Mesenchymal stem cell (in vitro differentiated cells and primary cell): ENCODE results near the gene SMG1.
"Not testable (repeated sequence)": the region's sequence is repeated elsewhere in the genome, so short reads cannot be mapped to it uniquely, and the experiment has no call there.

Experiments used
- DNase-seq: peaks from one replicate; pipeline ENCODE4 v3.0.0-alpha.2; 2013
- H2AFZ ChIP-seq: one replicate; pipeline ENCODE4 v1.6.1; 2013; ENCODE audit warnings: low read depth, mild to moderate bottlenecking, control low read depth, inconsistent platforms, low read length, moderate library complexity
- H2AK5ac ChIP-seq: 2 replicates; pipeline ENCODE4 v1.6.1; 2013; ENCODE audit warnings: low read length, moderate library complexity, mild to moderate bottlenecking, inconsistent platforms; ENCODE audit not compliant: severe bottlenecking
- H2BK120ac ChIP-seq: one replicate; pipeline ENCODE4 v1.6.1; 2013; ENCODE audit warnings: low read depth, mild to moderate bottlenecking, inconsistent platforms, low read length, moderate library complexity
- H2BK12ac ChIP-seq, 2 experiments: one replicate each; pipeline ENCODE4 v1.6.1; 2013; ENCODE audit warnings: inconsistent platforms in 2 of 2, low read length in 2 of 2, mild to moderate bottlenecking in 2 of 2, moderate library complexity in 2 of 2, control low read depth in 1 of 2
- H2BK15ac ChIP-seq: one replicate; pipeline ENCODE4 v1.6.1; 2013; ENCODE audit warnings: mild to moderate bottlenecking, low read depth, inconsistent platforms; ENCODE audit not compliant: poor library complexity, severe bottlenecking
- H2BK5ac ChIP-seq: 2 replicates; pipeline ENCODE4 v1.6.1; 2013; ENCODE audit warnings: low read depth, mild to moderate bottlenecking, low read length, control low read depth, inconsistent platforms; ENCODE audit not compliant: poor library complexity, severe bottlenecking
- H3K14ac ChIP-seq, 2 experiments: one replicate each; pipeline ENCODE4 v1.6.1; 2013; ENCODE audit warnings: inconsistent platforms in 2 of 2, low read length in 2 of 2, control low read depth in 1 of 2, mild to moderate bottlenecking in 1 of 2, moderate library complexity in 1 of 2
- H3K18ac ChIP-seq, 2 experiments: one replicate each; pipeline ENCODE4 v1.6.1; 2013; ENCODE audit warnings: inconsistent platforms in 2 of 2, low read length in 2 of 2, control low read depth in 1 of 2, low read depth in 1 of 2, mild to moderate bottlenecking in 1 of 2
- H3K23ac ChIP-seq, 2 experiments: one replicate each; pipeline ENCODE4 v1.6.1; 2013; ENCODE audit warnings: inconsistent platforms in 2 of 2, low read length in 2 of 2, mild to moderate bottlenecking in 2 of 2, moderate library complexity in 2 of 2, control low read depth in 1 of 2
- H3K27ac ChIP-seq: 2 replicates; pipeline ENCODE4 v1.5.1; 2013; ENCODE audit warnings: mild to moderate bottlenecking, moderate library complexity, low read length, control low read depth, inconsistent platforms; ENCODE audit not compliant: poor library complexity, severe bottlenecking
- H3K27me3 ChIP-seq, 2 experiments: 2 replicates each; pipeline versions ENCODE4 v1.6.1 to v1.7.0; 2013; ENCODE audit warnings: low read length in 2 of 2, mild to moderate bottlenecking in 2 of 2, moderate library complexity in 2 of 2, control low read depth in 1 of 2, inconsistent platforms in 1 of 2; ENCODE audit not compliant: control insufficient read depth in 1 of 2, insufficient read depth in 1 of 2
- H3K36me3 ChIP-seq, 2 experiments: 2 replicates each; pipeline versions ENCODE4 v1.6.1 to v1.7.0; 2013; ENCODE audit warnings: low read length in 2 of 2, control low read depth in 1 of 2, inconsistent platforms in 1 of 2, low read depth in 1 of 2, mild to moderate bottlenecking in 1 of 2; ENCODE audit not compliant: insufficient read depth in 2 of 2, control insufficient read depth in 1 of 2
- H3K4ac ChIP-seq, 2 experiments: one replicate each; pipeline ENCODE4 v1.6.1; 2013; ENCODE audit warnings: inconsistent platforms in 2 of 2, low read length in 2 of 2, mild to moderate bottlenecking in 2 of 2, moderate library complexity in 2 of 2, control low read depth in 1 of 2, low read depth in 1 of 2
- H3K4me1 ChIP-seq: 2 replicates; pipeline ENCODE4 v1.6.1; 2013; ENCODE audit warnings: low read depth, low read length, control low read depth; ENCODE audit not compliant: control insufficient read depth, insufficient read depth
- H3K4me2 ChIP-seq: 2 replicates; pipeline ENCODE4 v1.6.1; 2013; ENCODE audit warnings: low read length, mild to moderate bottlenecking, inconsistent platforms; ENCODE audit not compliant: poor library complexity, severe bottlenecking
- H3K4me3 ChIP-seq, 2 experiments: 2 replicates each; pipeline versions ENCODE4 v1.5.1 to v1.7.0; 2013; ENCODE audit warnings: low read length in 2 of 2, mild to moderate bottlenecking in 2 of 2, control low read depth in 1 of 2, low read depth in 1 of 2; ENCODE audit not compliant: insufficient read depth in 1 of 2
- H3K79me1 ChIP-seq: replicated peaks from 2 replicates; pipeline ENCODE4 v1.6.1; 2013; ENCODE audit warnings: mild to moderate bottlenecking, control low read depth, low read length, inconsistent platforms; ENCODE audit not compliant: poor library complexity, severe bottlenecking
- H3K9ac ChIP-seq: 2 replicates; pipeline ENCODE4 v1.7.0; 2013; ENCODE audit warnings: mild to moderate bottlenecking, low read length, moderate library complexity
- H3K9me3 ChIP-seq: 2 replicates; pipeline ENCODE4 v1.7.0; 2013; ENCODE audit warnings: mild to moderate bottlenecking, low read length; ENCODE audit not compliant: control insufficient read depth
- H4K8ac ChIP-seq: one replicate; pipeline ENCODE4 v1.6.1; 2013; ENCODE audit warnings: inconsistent platforms, mild to moderate bottlenecking, low read length, moderate library complexity
- H4K91ac ChIP-seq: one replicate; pipeline ENCODE4 v1.6.1; 2013; ENCODE audit warnings: mild to moderate bottlenecking, low read length, inconsistent platforms
- WGBS: methylation state at CpG from one replicate; pipeline ENCODE4 v1.1.7; 2013; ENCODE audit warnings: mixed read lengths; 5-methylcytosine and 5-hydroxymethylcytosine counted together

The SMG1 gene

GRCh38 chr16:18909585-18909984 is 16.6 kb downstream of the SMG1 start:
- H3K4me1 ChIP-seq, H2BK5ac ChIP-seq, H3K79me1 ChIP-seq, H3K27me3 ChIP-seq, H3K9ac ChIP-seq, H2BK12ac ChIP-seq, H2AK5ac ChIP-seq, H3K36me3 ChIP-seq, H4K8ac ChIP-seq, H3K14ac ChIP-seq, H3K27ac ChIP-seq, H3K18ac ChIP-seq, DNase-seq, H2BK15ac ChIP-seq, H3K4ac ChIP-seq, H3K9me3 ChIP-seq, H2BK120ac ChIP-seq, H4K91ac ChIP-seq, H3K4me3 ChIP-seq, H3K4me2 ChIP-seq, H3K23ac ChIP-seq, H2AFZ ChIP-seq: not testable (repeated sequence)
- no CpG with 5 or more reads among the region's 2 CpGs for WGBS

- not testable (repeated sequence) for H3K14ac ChIP-seq, H3K9me3 ChIP-seq, H3K27me3 ChIP-seq, H3K36me3 ChIP-seq, DNase-seq, H2BK120ac ChIP-seq, H4K8ac ChIP-seq, H2BK12ac ChIP-seq, H3K4ac ChIP-seq, H3K4me1 ChIP-seq, H3K18ac ChIP-seq, H4K91ac ChIP-seq, H3K4me2 ChIP-seq, H3K79me1 ChIP-seq, H3K23ac ChIP-seq, H2AK5ac ChIP-seq, H2AFZ ChIP-seq, H3K4me3 ChIP-seq, H2BK15ac ChIP-seq, H3K27ac ChIP-seq, H3K9ac ChIP-seq, H2BK5ac ChIP-seq
- 93% methylated on average over 8 of the region's 12 CpGs for WGBS
Measured at GRCh38 chr16:18908716-18909115, 17.5 kb downstream of the SMG1 start.

DNA sequence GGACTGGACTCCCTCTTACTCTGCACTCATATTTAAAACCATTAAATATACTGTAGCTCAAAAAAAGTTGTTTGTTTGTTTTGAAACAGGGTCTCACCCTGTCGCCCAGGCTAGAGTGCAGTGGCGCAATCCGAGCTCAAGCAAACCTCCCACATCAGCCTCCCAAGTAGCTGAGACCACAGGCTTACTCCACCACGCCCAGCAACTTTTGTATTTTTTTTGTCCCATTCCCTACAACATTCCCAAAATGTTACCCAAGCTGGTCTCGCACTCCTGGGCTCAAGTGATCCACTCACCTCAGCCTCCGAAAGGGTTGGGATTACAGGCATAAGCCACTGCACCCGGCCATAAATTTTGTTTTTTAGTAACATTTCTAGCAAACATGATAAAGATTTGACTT is 23.4 kb downstream of the SMG1 start:
- DNase-seq, H3K9me3 ChIP-seq, H3K4me1 ChIP-seq, H3K4me3 ChIP-seq, H3K27ac ChIP-seq, H2AK5ac ChIP-seq, H3K27me3 ChIP-seq, H3K79me1 ChIP-seq, H3K36me3 ChIP-seq, H3K18ac ChIP-seq, H4K91ac ChIP-seq, H3K9ac ChIP-seq, H4K8ac ChIP-seq, H2BK15ac ChIP-seq, H2BK120ac ChIP-seq, H2BK12ac ChIP-seq, H3K14ac ChIP-seq, H2BK5ac ChIP-seq, H3K4ac ChIP-seq, H3K23ac ChIP-seq, H2AFZ ChIP-seq, H3K4me2 ChIP-seq: not testable (repeated sequence)
- WGBS = 86% methylated on average over 5 of the region's 7 CpGs

GRCh38 chr16:18902044-18902443 is 24.2 kb downstream of the SMG1 start:
- not testable (repeated sequence) for H2BK12ac ChIP-seq, H3K9me3 ChIP-seq, H3K36me3 ChIP-seq, H3K4me3 ChIP-seq, H2AFZ ChIP-seq, DNase-seq, H3K4me1 ChIP-seq, H3K18ac ChIP-seq, H4K8ac ChIP-seq, H4K91ac ChIP-seq, H2AK5ac ChIP-seq, H3K14ac ChIP-seq, H2BK120ac ChIP-seq, H2BK15ac ChIP-seq, H3K27me3 ChIP-seq, H3K9ac ChIP-seq, H3K79me1 ChIP-seq, H3K27ac ChIP-seq, H3K23ac ChIP-seq, H3K4ac ChIP-seq, H2BK5ac ChIP-seq, H3K4me2 ChIP-seq
- 96% methylated on average over 3 of the region's 3 CpGs for WGBS
